K562 (cell line): ENCODE results near the gene ACTA2. TPM values are rescaled to one million over a fixed set of nuclear protein-coding genes. Genes with fewer than 3 reads are reported as not detected.

Source experiments
- ATAC-seq: fragments of 200-7000 bp; cut with Tn5 transposase; 3 replicates; pipeline ENCODE4 v1.9.1; 2020; ENCODE audit warnings: moderate library complexity
- BruUV-seq: library from RNA; stranded (reverse); fragments of 400-500 nt; replicated peaks from 2 replicates; lab custom pipeline; 2021; lab: Mats Ljungman, UMichigan
- CTCF ChIA-PET: fragments of 300-600 bp; formaldehyde crosslinking; extraction: SDS; loops from one replicate; lab custom pipeline; 2021; ENCODE audit warnings: low intra/inter-chr PET ratio; lab: Yijun Ruan, JAX
- POLR2A ChIA-PET: fragments of 300-600, 350-650 bp; sonication (Branson Sonifier 250); formaldehyde crosslinking; extraction: SDS; loops from one replicate; lab custom pipeline; 2021; ENCODE audit warnings: antibody characterized with exemption, inconsistent platforms; lab: Yijun Ruan, JAX
- DNase-seq, 4 experiments: peaks; one replicate each; pipeline versions ENCODE4 v3.0.0 to v3.0.0-alpha.2; 2011 to 2018; ENCODE audit warnings: low spot score in 3 of 4, mixed read lengths in 3 of 4; ENCODE audit errors: extremely low read depth in 1 of 4
- FAIRE-seq: peaks from 2 replicates; lab custom pipeline; 2011; peaks lifted over from hg19 to GRCh38; lab: Jason Lieb, UNC
- H2AFZ ChIP-seq: 2 replicates; pipeline ENCODE4 v1.6.0; 2011; ENCODE audit warnings: low read depth, low read length, control low read depth, inconsistent platforms
- H3K27ac ChIP-seq: fragments of 200-600 bp; 3 replicates; pipeline ENCODE4 v1.8.0; 2011; ENCODE audit warnings: low read depth, mild to moderate bottlenecking, control low read depth, inconsistent platforms, low read length, moderate library complexity, mixed read lengths; ENCODE audit errors: extremely low read depth
- H3K27me3 ChIP-seq, 2 experiments: fragments of 300-600 bp in 1 of 2; 2 replicates in 1 of 2; 3 replicates in 1 of 2; pipeline versions ENCODE4 v1.6.0 to v1.8.0; 2011; ENCODE audit warnings: inconsistent platforms in 2 of 2, low read length in 2 of 2, mild to moderate bottlenecking in 1 of 2, mixed read lengths in 1 of 2, moderate library complexity in 1 of 2; ENCODE audit not compliant: control insufficient read depth in 2 of 2, insufficient read depth in 2 of 2
- H3K36me3 ChIP-seq: fragments of 300-600 bp; 3 replicates; pipeline ENCODE4 v1.8.0; 2011; ENCODE audit warnings: mild to moderate bottlenecking, low read length, inconsistent platforms; ENCODE audit not compliant: control insufficient read depth, insufficient read depth
- H3K4me1 ChIP-seq, 2 experiments: fragments of 200-600 bp in 1 of 2; replicated peaks in 1 of 2; 2 replicates in 1 of 2; 3 replicates in 1 of 2; pipeline versions ENCODE4 v1.5.1 to v1.8.0; 2011; ENCODE audit warnings: inconsistent platforms in 2 of 2, low read length in 2 of 2, mild to moderate bottlenecking in 1 of 2, mixed read lengths in 1 of 2, moderate library complexity in 1 of 2; ENCODE audit not compliant: control insufficient read depth in 2 of 2, insufficient read depth in 2 of 2
- H3K4me2 ChIP-seq: 2 replicates; pipeline ENCODE4 v1.6.1; 2011; ENCODE audit warnings: low read length, control low read depth, inconsistent platforms, mixed read lengths; ENCODE audit not compliant: insufficient read depth
- H3K4me3 ChIP-seq: fragments of 200-600 bp; sonication (generic), shearing (Covaris generic); 2 replicates; pipeline ENCODE4 v1.5.1; 2016; ENCODE audit warnings: control low read depth, inconsistent platforms
- H3K79me2 ChIP-seq: fragments of 200-600 bp; 3 replicates; pipeline ENCODE4 v1.8.0; 2011; ENCODE audit warnings: low read length, inconsistent platforms; ENCODE audit not compliant: control insufficient read depth, insufficient read depth
- H3K9ac ChIP-seq, 2 experiments: 2 replicates each; pipeline versions ENCODE4 v1.6.0 to v1.6.1; 2011; ENCODE audit warnings: low read depth in 2 of 2, low read length in 2 of 2, control low read depth in 1 of 2, inconsistent platforms in 1 of 2, mild to moderate bottlenecking in 1 of 2, mixed read lengths in 1 of 2; ENCODE audit not compliant: insufficient read depth in 1 of 2
- H3K9me1 ChIP-seq: one replicate; pipeline ENCODE4 v1.6.0; 2011; ENCODE audit warnings: inconsistent platforms, mild to moderate bottlenecking, low read length, moderate library complexity; ENCODE audit not compliant: control insufficient read depth, insufficient read depth
- H3K9me3 ChIP-seq: replicated peaks from 2 replicates; pipeline ENCODE4 v1.5.1; 2011; ENCODE audit warnings: low read depth, low read length, inconsistent platforms; ENCODE audit not compliant: control insufficient read depth, insufficient read depth
- H4K20me1 ChIP-seq: replicated peaks from 2 replicates; pipeline ENCODE4 v1.6.1; 2011; ENCODE audit warnings: low read length, inconsistent platforms, mixed read lengths; ENCODE audit not compliant: control insufficient read depth, insufficient read depth
- ARID1B ChIP-seq: fragments of 450-650 bp; IDR thresholded peaks from 2 replicates; pipeline ENCODE4 v1.6.1; 2016; ENCODE audit warnings: antibody characterized with exemption, mild to moderate bottlenecking, inconsistent platforms
- ARID2 ChIP-seq: fragments of 450-650 bp; IDR thresholded peaks from 2 replicates; pipeline ENCODE4 v1.6.1; 2017; ENCODE audit warnings: antibody characterized with exemption, mild to moderate bottlenecking
- BRCA1 ChIP-seq, 2 experiments: fragments of 450-650 bp in 1 of 2; sonication (generic) in 1 of 2; formaldehyde crosslinking in 1 of 2; IDR thresholded peaks; 2 replicates each; pipeline versions ENCODE4 v1.5.0 to v1.6.1; 2017 to 2020; ENCODE audit warnings: mild to moderate bottlenecking in 1 of 2, missing genetic modification reagents in 1 of 2
- HDAC1 ChIP-seq, 2 experiments: fragments of 450-650 bp; IDR thresholded peaks; 2 replicates each; pipeline ENCODE4 v1.6.1; 2016 to 2017; ENCODE audit warnings: inconsistent platforms in 1 of 2, mild to moderate bottlenecking in 1 of 2, moderate library complexity in 1 of 2
- HDAC3 ChIP-seq: fragments of 450-650 bp; IDR thresholded peaks from 2 replicates; pipeline ENCODE4 v1.6.1; 2018; ENCODE audit warnings: borderline replicate concordance, mild to moderate bottlenecking, moderate library complexity; ENCODE audit not compliant: partially characterized antibody
- JUNB ChIP-seq: fragments of 450-650 bp; formaldehyde crosslinking; conservative IDR thresholded peaks from 2 replicates; pipeline ENCODE4 v1.4.0; 2020; ENCODE audit warnings: mild to moderate bottlenecking
- MEF2A ChIP-seq: IDR thresholded peaks from 2 replicates; pipeline ENCODE4 v1.6.1; 2011; ENCODE audit warnings: low read depth, mild to moderate bottlenecking, low read length, moderate library complexity; ENCODE audit not compliant: control insufficient read depth
- PHF8 ChIP-seq: fragments of 200-600 bp; sonication (generic); IDR thresholded peaks from 2 replicates; pipeline ENCODE4 v1.6.1; 2012; ENCODE audit warnings: mixed run types, mild to moderate bottlenecking, inconsistent platforms, low read length, moderate library complexity, borderline replicate concordance
- POU5F1 ChIP-seq: fragments of 150-350 bp; IDR thresholded peaks from 2 replicates; pipeline ENCODE4 v1.6.1; 2014; ENCODE audit warnings: borderline replicate concordance, low read length, low read depth, mild to moderate bottlenecking; ENCODE audit not compliant: partially characterized antibody
- RFX1 ChIP-seq: fragments of 450-650 bp; IDR thresholded peaks from 2 replicates; pipeline ENCODE4 v1.6.1; 2016; ENCODE audit warnings: mild to moderate bottlenecking, moderate library complexity
- SMARCE1 ChIP-seq: fragments of 450-650 bp; IDR thresholded peaks from 2 replicates; pipeline ENCODE4 v1.7.1; 2016; ENCODE audit warnings: mild to moderate bottlenecking
- STAT5B ChIP-seq: fragments of 250-450 bp; sonication (Bioruptor Pico); IDR thresholded peaks from 2 replicates; pipeline ENCODE4 v1.8.0; 2021; ENCODE audit warnings: mild to moderate bottlenecking, inconsistent platforms
- ZNF121 ChIP-seq: sonication (generic); formaldehyde crosslinking; conservative IDR thresholded peaks from 2 replicates; pipeline ENCODE4 v1.8.0; 2022; ENCODE audit warnings: missing genetic modification reagents
- ZNF197 ChIP-seq: fragments of 200-800 bp; sonication (Bioruptor generic); IDR thresholded peaks from 2 replicates; pipeline ENCODE4 v1.6.1; 2016; ENCODE audit warnings: low read depth, missing genetic modification characterization, missing compliant biosample characterization
- ZNF655 ChIP-seq: fragments of 250-450 bp; sonication (Bioruptor Pico); IDR thresholded peaks from 2 replicates; pipeline ENCODE4 v1.5.0; 2021
- WGBS: fragments of 100-300 bp; shearing (Covaris generic); methylation state at CpG from one replicate; pipeline ENCODE4 v1.1.6; 2016; ENCODE audit warnings: low coverage, mixed read lengths; ENCODE audit not compliant: insufficient coverage; ENCODE audit errors: missing lambda C conversion rate; 5-methylcytosine and 5-hydroxymethylcytosine counted together
- in situ Hi-C: fragments of 300-500 bp; cut with MboI; formaldehyde crosslinking; loops from 4 replicates; pipeline ENCODE4 v1.15.0; 2018; ENCODE audit warnings: inconsistent platforms, mixed read lengths
- intact Hi-C: fragments of 100-400 bp; cut with micrococcal nuclease; formaldehyde crosslinking; loops from 2 replicates; pipeline ENCODE4 v1.14.2; 2022
- polyA plus RNA-seq, 8 experiments: library from polyadenylated mRNA; depleted of rRNA in 4 of 8; stranded (reverse) in 5 of 8; unstranded in 3 of 8; fragments of >200 nt; fragmentation: Nextera tagmentation in 2 of 8; fragmentation: Illumina TruSeq in 1 of 8; extraction: Ambion mirVana in 2 of 8; extraction: Trizol in 1 of 8; gene quantifications; 2 replicates each; pipeline versions ENCODE4 v1.2.1 to v1.2.3, GENCODE V29; 2011 to 2014; ENCODE audit warnings: inconsistent platforms in 1 of 8, missing spikeins in 1 of 8
- total RNA-seq, 7 experiments: library from RNA; depleted of rRNA in 6 of 7; stranded (reverse); fragments of >200 nt in 6 of 7; fragmentation: Illumina TruSeq in 2 of 7; extraction: Trizol in 2 of 7; gene quantifications; 2 replicates each; pipeline versions ENCODE4 v1.2.1 to v1.2.3, GENCODE V29; 2011 to 2021; ENCODE audit warnings: low replicate concordance in 1 of 7
- TF ChIP-seq, protein P1 (sequence below): IDR thresholded peaks from 2 replicates; pipeline ENCODE4 v1.6.1; 2014; ENCODE audit warnings: antibody characterized with exemption

Gene ACTA2
- total and polyA plus RNA-seq, 9 of the 15 experiments (the other 6 are each of a cell fraction or from before 2014, with no cell fraction given) = 0.15 to 1.0 (median 0.38) TPM; not detected in 3

GRCh38 chr10:88981435-88981834, 28.9 kb upstream of the ACTA2 start (continued):
- TF ChIP-seq ARID1B (no peak), ZNF197 (no peak)

DNA sequence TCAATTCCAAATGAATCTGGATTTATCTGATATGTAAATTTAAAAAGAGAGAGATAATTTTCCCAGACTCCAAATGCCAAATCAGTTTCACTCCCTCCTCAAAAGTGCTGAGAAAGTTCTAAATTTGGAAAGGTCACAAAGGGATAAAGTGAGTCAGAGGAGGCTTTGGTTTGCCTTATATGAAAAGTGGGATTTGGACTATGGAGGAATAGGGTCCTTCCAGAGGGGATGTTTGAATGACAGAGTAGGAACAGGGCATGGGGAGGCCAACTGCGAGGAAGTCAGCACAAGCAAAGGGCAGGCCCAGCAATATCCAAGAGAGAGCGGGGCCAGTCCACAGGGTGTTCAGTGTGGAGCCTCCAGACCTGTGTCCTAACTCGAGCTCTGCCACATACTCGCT, 28.2 kb upstream of the ACTA2 start:
- Histone ChIP-seq H3K79me2 (no peaks in the 10 kb centered on the region), H3K9me1 (no peaks in the 10 kb centered on the region), H3K27me3 (no peaks in the 10 kb centered on the region), H3K9ac (no peak overlapping the region), H3K4me3 (no peak overlapping the region), H3K27ac (no peak overlapping the region), H3K4me2 (no peak overlapping the region), H3K4me1 (peaks cover 0 to 2% of the 10 kb centered on the region in 2 experiments; a peak in 2 of 5 replicates), H4K20me1 (no peaks in the 10 kb centered on the region), H3K36me3 (no peaks in the 10 kb centered on the region), H2AFZ (no peak overlapping the region), H3K9me3 (no peaks in the 10 kb centered on the region)
- in situ Hi-C loops (no loop called here), intact Hi-C loops (loop anchor here (10.0 kb wide), 1 partner anchor 146 kb away; no protein-coding TSS in a partner anchor)
- FAIRE-seq = no peak
- ChIA-PET POLR2A (no interaction called here), CTCF (no interaction called here)
- no peak for DNase-seq
- no TSS peak for BruUV-seq
- TF ChIP-seq STAT5B (no peak), PHF8 (no peak), ARID2 (no peak), RFX1 (no peak), BRCA1 (IDR thresholded peaks at IDR 0.05) (no peak), BRCA1 (CRISPR knock-in tag; IDR thresholded peaks at IDR 0.05) (no peak), ZNF655 (CRISPR knock-in tag) (no peak), MEF2A (no peak), JUNB (CRISPR knock-in tag) (no peak), POU5F1 (no peak), HDAC1 (IDR thresholded peaks at IDR 0.05) (no peak), HDAC3 (no peak), SMARCE1 (no peak), ZNF121 (no peak)
- TF ChIP-seq, protein P1, sequence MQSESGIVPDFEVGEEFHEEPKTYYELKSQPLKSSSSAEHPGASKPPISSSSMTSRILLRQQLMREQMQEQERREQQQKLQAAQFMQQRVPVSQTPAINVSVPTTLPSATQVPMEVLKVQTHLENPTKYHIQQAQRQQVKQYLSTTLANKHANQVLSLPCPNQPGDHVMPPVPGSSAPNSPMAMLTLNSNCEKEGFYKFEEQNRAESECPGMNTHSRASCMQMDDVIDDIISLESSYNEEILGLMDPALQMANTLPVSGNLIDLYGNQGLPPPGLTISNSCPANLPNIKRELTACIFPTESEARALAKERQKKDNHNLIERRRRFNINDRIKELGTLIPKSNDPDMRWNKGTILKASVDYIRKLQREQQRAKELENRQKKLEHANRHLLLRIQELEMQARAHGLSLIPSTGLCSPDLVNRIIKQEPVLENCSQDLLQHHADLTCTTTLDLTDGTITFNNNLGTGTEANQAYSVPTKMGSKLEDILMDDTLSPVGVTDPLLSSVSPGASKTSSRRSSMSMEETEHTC = no peak
- WGBS = 30% methylated on average over 2 of the region's 4 CpGs
- ATAC-seq = no peak
